Transverse colon (tissue), 3 donors: ENCODE results near the gene PET100.

ENCODE experiments used
- POLR2A ChIP-seq: fragments of 450-650 bp; IDR thresholded peaks from one replicate; pipeline ENCODE4 v1.6.1; 2016; ENCODE audit warnings: antibody characterized with exemption, mild to moderate bottlenecking, moderate library complexity
- TF ChIP-seq, protein P1 (sequence below), 5 experiments: fragments of 200-600 bp in 3 of 5; fragments of 450-650 bp in 2 of 5; sonication (generic) in 3 of 5; IDR thresholded peaks; 1 replicate in 2 of 5; 2 replicates in 3 of 5; pipeline ENCODE4 v1.5.1; 2016 to 2017; ENCODE audit warnings: antibody characterized with exemption in 5 of 5, inconsistent platforms in 3 of 5, mild to moderate bottlenecking in 2 of 5, moderate library complexity in 1 of 5

GRCh38 chr19:7590256-7590655 lies 39.3 kb upstream of the PET100 start:
- TF ChIP-seq POLR2A: no peak
- TF ChIP-seq, protein P1, sequence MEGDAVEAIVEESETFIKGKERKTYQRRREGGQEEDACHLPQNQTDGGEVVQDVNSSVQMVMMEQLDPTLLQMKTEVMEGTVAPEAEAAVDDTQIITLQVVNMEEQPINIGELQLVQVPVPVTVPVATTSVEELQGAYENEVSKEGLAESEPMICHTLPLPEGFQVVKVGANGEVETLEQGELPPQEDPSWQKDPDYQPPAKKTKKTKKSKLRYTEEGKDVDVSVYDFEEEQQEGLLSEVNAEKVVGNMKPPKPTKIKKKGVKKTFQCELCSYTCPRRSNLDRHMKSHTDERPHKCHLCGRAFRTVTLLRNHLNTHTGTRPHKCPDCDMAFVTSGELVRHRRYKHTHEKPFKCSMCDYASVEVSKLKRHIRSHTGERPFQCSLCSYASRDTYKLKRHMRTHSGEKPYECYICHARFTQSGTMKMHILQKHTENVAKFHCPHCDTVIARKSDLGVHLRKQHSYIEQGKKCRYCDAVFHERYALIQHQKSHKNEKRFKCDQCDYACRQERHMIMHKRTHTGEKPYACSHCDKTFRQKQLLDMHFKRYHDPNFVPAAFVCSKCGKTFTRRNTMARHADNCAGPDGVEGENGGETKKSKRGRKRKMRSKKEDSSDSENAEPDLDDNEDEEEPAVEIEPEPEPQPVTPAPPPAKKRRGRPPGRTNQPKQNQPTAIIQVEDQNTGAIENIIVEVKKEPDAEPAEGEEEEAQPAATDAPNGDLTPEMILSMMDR (IDR thresholded peaks at IDR 0.05): no peak
